Testis (tissue), 2 donors: Measurements from ENCODE around the gene AMPD3.

Experiments used
- POLR2A ChIP-seq: fragments of 450-650 bp; IDR thresholded peaks from one replicate; pipeline ENCODE4 v1.6.1; 2017; ENCODE audit warnings: antibody characterized with exemption, mild to moderate bottlenecking, moderate library complexity
- TF ChIP-seq, protein P1 (sequence below), 3 experiments: fragments of 450-650 bp in 2 of 3; fragments of 200-600 bp in 1 of 3; sonication (generic) in 1 of 3; IDR thresholded peaks; one replicate each; pipeline ENCODE4 v1.5.1; 2016 to 2019; ENCODE audit warnings: antibody characterized with exemption in 3 of 3, mild to moderate bottlenecking in 2 of 3, moderate library complexity in 1 of 3

DNA sequence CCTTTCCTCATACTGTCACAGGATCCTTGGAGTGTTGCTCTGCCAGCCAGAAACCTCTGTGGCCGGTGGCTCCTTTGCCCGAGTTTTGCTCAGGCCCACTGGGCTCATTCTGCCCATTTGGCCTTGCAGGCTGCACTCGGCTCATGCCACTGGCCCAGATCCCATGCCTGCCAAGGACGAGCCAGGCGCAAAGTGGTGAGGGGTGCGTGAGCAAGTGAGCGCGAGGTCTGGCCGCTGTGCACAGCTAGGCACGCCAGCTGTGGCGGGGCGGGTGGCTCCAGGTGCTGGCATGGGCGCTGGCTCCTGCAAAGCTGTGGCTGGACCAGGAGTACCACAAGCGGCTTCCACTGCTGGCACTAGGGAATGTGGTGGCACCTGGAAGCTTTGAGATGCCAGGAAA is 88.7 kb downstream of the AMPD3 start:
- TF ChIP-seq, protein P1, sequence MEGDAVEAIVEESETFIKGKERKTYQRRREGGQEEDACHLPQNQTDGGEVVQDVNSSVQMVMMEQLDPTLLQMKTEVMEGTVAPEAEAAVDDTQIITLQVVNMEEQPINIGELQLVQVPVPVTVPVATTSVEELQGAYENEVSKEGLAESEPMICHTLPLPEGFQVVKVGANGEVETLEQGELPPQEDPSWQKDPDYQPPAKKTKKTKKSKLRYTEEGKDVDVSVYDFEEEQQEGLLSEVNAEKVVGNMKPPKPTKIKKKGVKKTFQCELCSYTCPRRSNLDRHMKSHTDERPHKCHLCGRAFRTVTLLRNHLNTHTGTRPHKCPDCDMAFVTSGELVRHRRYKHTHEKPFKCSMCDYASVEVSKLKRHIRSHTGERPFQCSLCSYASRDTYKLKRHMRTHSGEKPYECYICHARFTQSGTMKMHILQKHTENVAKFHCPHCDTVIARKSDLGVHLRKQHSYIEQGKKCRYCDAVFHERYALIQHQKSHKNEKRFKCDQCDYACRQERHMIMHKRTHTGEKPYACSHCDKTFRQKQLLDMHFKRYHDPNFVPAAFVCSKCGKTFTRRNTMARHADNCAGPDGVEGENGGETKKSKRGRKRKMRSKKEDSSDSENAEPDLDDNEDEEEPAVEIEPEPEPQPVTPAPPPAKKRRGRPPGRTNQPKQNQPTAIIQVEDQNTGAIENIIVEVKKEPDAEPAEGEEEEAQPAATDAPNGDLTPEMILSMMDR (IDR thresholded peaks at IDR 0.05) = no peak
- TF ChIP-seq POLR2A = no peak
